AG04449 (cell line): ENCODE data around the gene CD8B2.
"Not testable (repeated sequence)": the region's sequence is repeated elsewhere in the genome, so short reads cannot be mapped to it uniquely, and the experiment has no call there.

Experiments used
- CTCF ChIA-PET: fragments of 350-600 bp; formaldehyde crosslinking; extraction: SDS; loops from one replicate; lab custom pipeline; 2021; ENCODE audit warnings: antibody characterized with exemption; lab: Yijun Ruan, JAX
- POLR2A ChIA-PET: fragments of 400-600, 350-600 bp; formaldehyde crosslinking; extraction: SDS; loops from one replicate; lab custom pipeline; 2020; ENCODE audit warnings: antibody characterized with exemption, inconsistent platforms; lab: Yijun Ruan, JAX
- DNase-seq: peaks from one replicate; pipeline ENCODE4 v3.0.0-alpha.2; 2010; ENCODE audit warnings: low read depth, low spot score
- H3K4me3 ChIP-seq: 2 replicates; pipeline ENCODE4 v1.5.1; 2011; ENCODE audit warnings: low read depth, mild to moderate bottlenecking, control low read depth, low read length
- TF ChIP-seq, protein P1 (sequence below): IDR thresholded peaks from one replicate; pipeline ENCODE4 v1.5.1; 2011; ENCODE audit warnings: mild to moderate bottlenecking, moderate library complexity, low read length, control low read depth, inconsistent platforms; ENCODE audit not compliant: insufficient read depth; ENCODE audit errors: missing control alignments

CD8B2 gene

DNA sequence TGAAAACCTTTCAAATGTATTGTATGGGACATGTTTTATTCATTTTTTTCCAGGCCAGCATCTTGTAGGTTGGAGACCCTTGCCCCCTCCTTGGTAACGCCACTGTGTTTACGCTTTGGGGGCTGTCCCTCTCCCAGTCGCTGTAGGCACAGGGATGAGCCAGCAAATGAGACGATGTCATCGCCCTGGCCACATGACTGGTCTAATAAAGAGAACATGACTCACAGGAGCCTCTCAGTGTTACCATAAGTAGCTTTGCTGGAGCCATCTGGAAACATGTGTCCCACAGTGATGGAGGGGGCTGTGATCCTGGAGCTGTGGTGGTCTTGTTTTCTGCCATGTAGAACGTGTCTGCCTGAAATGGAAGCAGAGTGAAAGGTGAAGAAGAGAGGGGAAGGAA, 78.9 kb downstream of the CD8B2 start:
- TF ChIP-seq, protein P1, sequence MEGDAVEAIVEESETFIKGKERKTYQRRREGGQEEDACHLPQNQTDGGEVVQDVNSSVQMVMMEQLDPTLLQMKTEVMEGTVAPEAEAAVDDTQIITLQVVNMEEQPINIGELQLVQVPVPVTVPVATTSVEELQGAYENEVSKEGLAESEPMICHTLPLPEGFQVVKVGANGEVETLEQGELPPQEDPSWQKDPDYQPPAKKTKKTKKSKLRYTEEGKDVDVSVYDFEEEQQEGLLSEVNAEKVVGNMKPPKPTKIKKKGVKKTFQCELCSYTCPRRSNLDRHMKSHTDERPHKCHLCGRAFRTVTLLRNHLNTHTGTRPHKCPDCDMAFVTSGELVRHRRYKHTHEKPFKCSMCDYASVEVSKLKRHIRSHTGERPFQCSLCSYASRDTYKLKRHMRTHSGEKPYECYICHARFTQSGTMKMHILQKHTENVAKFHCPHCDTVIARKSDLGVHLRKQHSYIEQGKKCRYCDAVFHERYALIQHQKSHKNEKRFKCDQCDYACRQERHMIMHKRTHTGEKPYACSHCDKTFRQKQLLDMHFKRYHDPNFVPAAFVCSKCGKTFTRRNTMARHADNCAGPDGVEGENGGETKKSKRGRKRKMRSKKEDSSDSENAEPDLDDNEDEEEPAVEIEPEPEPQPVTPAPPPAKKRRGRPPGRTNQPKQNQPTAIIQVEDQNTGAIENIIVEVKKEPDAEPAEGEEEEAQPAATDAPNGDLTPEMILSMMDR, result no peak
- ChIA-PET POLR2A (no interaction called here), CTCF (no interaction called here)
- no peak overlapping the region for H3K4me3 ChIP-seq
- DNase-seq, result no peak

DNA sequence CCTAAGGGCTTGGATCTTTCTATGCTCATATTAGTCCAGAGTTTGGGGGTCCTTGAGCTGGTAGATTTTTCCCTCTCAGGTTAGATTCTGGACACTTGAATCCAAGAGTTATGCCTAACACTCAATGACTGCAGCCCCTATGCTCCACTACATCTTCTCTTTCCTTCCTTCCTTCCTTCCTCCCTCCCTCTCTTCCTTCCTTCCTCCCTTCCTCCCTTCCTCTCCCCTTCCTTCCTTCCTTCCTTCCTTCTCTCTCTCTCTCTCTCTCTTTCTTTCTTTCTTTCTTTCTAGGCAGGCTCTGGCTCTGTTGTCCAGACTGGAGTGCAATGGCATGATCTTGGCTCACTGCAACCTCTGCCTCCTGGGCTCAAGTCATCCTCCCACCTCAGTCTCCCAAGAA, 79.3 kb downstream of the CD8B2 start:
- POLR2A ChIA-PET, DNase-seq, H3K4me3 ChIP-seq: not testable (repeated sequence)
- CTCF ChIA-PET, result interaction anchor here (2.1 kb wide), 1 partner anchor 16 kb away, joined by 9 read pairs; no protein-coding TSS in a partner anchor

DNA sequence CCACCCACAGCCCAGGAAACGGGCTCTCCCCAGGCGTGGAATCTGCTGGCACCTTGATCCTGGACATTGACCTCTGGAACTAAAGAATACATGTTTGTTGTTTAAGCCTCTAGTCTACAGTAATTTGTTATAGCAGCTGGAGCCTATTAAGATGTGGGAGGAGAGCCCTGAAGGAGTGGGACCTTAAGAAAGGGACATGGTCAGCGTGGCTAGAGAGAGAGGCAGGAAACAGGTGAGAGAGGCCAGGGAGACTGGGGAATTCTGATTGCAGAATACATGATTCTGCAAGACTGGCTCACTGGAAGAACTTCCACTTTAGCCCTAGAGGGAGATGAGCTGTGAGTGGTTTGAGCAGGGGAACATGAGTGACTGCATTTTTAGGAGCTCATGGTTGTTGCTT, 83.2 kb downstream of the CD8B2 start:
- TF ChIP-seq, protein P1, result no peak
- ChIA-PET POLR2A (no interaction called here), CTCF (interaction anchor here (1.0 kb wide), 2 partner anchors 12 to 26 kb away, joined by 3 to 4 read pairs; no protein-coding TSS in a partner anchor)
- DNase-seq, result no peak
- no peak overlapping the region for H3K4me3 ChIP-seq
